IPS-20b (cell line): ENCODE measurements around the gene KLHL29.

Experiments
- H3K27ac ChIP-seq: one replicate; pipeline ENCODE4 v1.5.1; 2013; ENCODE audit warnings: low read length
- H3K27me3 ChIP-seq: 2 replicates; pipeline ENCODE4 v1.6.1; 2013; ENCODE audit warnings: mild to moderate bottlenecking, low read length, inconsistent platforms; ENCODE audit not compliant: insufficient read depth
- H3K36me3 ChIP-seq: 2 replicates; pipeline ENCODE4 v1.6.1; 2013; ENCODE audit warnings: low read depth, mild to moderate bottlenecking, inconsistent platforms, low read length, moderate library complexity; ENCODE audit not compliant: insufficient read depth
- H3K4me1 ChIP-seq: 2 replicates; pipeline ENCODE4 v1.6.1; 2013; ENCODE audit warnings: mild to moderate bottlenecking, control low read depth, inconsistent platforms, low read length, moderate library complexity; ENCODE audit not compliant: insufficient read depth
- H3K4me3 ChIP-seq: 2 replicates; pipeline ENCODE4 v1.5.1; 2013; ENCODE audit warnings: mild to moderate bottlenecking, low read length, inconsistent platforms
- H3K9ac ChIP-seq: 2 replicates; pipeline ENCODE4 v1.6.1; 2013; ENCODE audit warnings: low read depth, mild to moderate bottlenecking, inconsistent platforms, low read length, moderate library complexity
- H3K9me3 ChIP-seq: 2 replicates; pipeline ENCODE4 v1.6.1; 2013; ENCODE audit warnings: mild to moderate bottlenecking, low read depth, low read length, inconsistent platforms; ENCODE audit not compliant: insufficient read depth

KLHL29 gene

DNA sequence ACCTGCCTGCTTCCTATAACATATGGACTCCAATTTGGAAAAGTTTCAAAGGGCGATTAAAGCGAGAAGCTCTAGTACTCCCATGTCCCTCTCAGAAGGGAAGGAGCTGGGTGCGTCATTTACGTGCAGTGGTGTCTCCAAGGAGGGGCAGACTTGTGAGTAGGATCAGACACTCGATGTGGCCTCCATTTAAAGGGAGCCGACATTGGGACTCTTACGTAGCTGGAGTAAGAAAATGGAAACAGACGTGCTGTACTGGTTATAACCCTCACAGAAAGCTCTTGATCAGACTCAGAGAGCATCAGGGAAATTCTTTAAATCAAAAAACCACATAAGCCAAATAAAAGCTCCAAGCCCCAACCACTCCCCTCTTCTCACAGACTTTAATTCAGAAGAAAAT lies 198.5 kb downstream of the KLHL29 start:
- Histone ChIP-seq H3K27me3 (no peaks in the 10 kb centered on the region), H3K9ac (no peak overlapping the region), H3K36me3 (no peaks in the 10 kb centered on the region), H3K4me1 (no peaks in the 10 kb centered on the region), H3K4me3 (no peak overlapping the region), H3K27ac (no peak overlapping the region), H3K9me3 (no peaks in the 10 kb centered on the region)

DNA sequence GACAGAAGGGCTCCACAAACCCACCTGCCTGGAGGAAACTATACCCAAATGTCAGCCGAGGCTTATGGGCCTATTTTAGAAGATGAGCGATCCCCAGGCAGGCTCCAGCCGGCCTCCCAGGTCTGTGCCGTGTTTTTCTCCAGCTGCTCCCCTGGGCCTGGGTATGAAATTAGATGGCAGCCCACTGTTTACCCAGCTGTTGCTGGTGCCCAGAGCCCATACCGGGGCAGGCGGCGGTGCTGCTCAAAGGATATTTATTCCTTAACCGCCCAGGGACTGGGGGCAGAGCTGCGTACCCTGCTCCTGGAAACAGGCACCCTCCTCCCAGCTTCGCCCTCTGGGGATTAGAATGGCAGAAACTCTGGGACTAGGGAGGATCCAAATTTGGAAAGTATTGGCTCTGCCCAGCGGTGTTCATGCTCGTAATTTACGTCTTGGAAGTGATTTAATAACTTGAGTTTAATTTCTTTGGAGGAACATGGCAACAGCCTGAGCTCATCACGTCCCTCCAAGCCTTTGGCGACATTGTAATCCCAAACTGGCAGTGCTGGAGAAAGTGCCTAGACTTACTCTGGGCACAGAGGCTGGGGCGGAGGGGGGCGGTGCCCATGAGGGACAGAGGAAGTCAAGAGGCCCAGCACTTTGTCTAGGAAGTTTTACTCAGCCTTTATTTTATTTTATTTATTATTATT lies 199.2 kb downstream of the KLHL29 start:
- Histone ChIP-seq H3K27ac (no peak overlapping the region), H3K9ac (no peak overlapping the region), H3K4me1 (no peaks in the 10 kb centered on the region), H3K36me3 (no peaks in the 10 kb centered on the region), H3K4me3 (no peak overlapping the region), H3K9me3 (no peaks in the 10 kb centered on the region), H3K27me3 (no peaks in the 10 kb centered on the region)

DNA sequence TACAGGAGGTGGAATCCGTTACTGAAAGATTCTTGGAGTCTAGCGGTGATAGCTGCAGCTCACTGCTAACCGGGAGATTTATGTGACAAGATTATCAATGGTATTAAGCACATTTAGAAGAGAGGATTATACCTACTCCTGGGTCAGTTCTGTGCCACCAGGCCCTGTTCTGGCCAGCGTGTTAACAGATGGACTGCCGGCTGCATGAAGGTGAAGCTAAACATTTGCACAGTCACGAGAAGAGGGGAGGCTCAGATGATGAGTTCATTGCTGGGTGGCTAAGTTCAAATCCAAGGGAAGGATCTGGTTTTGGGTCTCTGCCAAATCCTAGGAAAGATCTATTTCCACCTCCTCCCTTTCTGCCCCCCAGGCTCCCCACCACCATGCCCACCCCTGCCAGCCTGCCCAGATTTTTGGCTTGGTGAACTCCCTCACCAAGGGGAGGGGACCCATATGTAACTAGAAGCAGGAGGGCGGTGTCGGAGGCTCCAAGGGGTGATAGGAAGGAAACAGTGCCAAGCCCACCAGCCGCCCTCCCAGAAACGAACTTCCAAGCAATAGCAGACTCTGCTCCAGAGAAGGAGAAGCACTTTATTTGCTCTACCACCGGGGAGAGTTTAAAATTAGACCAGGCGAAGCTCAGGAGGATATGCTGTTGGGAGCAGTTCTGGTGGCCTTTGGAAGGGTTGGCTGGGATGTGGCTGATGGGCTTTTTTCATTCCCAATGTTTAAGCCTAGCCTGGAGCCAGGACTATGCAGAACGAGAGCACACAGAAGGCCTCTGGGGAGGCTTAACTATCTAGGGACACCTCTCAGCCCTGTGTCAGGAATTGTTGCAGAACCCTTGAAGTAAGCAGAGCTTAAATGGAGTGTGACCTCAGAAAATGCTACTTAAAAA lies 200.5 kb downstream of the KLHL29 start:
- no peak overlapping the region for H3K4me3 ChIP-seq
- no peaks in the 10 kb centered on the region for H3K36me3 ChIP-seq

DNA sequence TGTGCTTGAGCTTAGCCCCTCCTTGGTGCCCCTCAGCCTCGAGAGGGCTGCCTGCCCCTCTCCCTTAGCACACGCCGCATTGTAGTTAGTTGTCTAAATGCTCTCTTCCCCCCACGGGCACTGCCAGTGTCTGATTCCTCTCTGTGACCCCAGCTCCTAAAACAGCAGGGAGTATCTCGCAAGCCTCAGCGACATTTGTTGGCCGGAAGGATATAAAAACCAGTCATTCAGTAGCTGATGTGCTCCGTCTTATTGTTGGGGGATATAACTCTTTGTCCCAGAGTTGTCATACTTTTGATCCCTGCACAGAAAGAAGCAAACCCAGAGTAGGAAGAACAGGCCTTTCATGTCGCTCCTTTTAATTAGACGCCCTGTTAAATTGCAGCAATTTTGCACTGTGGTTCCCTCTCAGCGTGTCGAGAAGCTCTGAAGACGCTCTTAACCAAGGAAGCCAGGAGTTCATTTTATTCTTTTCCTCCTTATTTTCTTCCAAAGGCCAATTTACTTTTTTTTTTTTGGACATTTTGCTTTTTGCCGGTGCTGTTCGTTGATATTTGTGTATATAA lies 201.8 kb downstream of the KLHL29 start:
- Histone ChIP-seq H3K27ac (no peak overlapping the region), H3K4me3 (no peak overlapping the region), H3K9me3 (no peaks in the 10 kb centered on the region), H3K36me3 (no peaks in the 10 kb centered on the region), H3K27me3 (no peaks in the 10 kb centered on the region), H3K9ac (no peak overlapping the region), H3K4me1 (no peaks in the 10 kb centered on the region)

More for the DNA sequence above, 200.5 kb downstream of the KLHL29 start:
- Histone ChIP-seq H3K27ac (no peak overlapping the region), H3K4me1 (no peaks in the 10 kb centered on the region), H3K9me3 (no peaks in the 10 kb centered on the region), H3K9ac (no peak overlapping the region), H3K27me3 (no peaks in the 10 kb centered on the region)

DNA sequence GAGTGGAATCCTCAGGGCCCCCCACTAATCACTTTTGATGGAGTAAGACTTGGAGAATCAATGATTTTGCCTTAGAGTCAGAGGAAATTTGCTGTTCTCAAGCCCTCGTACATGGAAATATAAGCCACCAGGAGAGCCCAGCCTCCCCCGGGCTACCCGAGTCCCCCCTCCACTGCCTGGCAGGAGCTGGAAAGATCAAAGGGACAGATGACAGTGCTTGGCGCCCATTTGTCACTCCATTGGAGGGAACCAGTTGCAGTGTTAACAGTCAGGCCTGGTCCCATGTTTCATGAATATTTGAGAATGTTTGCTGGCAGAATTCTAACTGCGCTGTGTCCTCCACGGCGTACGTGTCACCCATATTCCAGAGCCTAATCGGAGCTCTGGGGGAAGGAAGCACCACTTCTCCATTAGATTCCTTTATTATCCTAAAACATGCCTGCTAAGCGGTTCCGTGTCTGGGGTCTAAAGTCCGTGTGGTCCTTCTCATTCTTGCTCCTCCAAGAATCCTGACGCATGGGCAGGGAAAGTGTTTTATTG lies 202.4 kb downstream of the KLHL29 start:
- H3K4me1 ChIP-seq = no peaks in the 10 kb centered on the region
- H3K36me3 ChIP-seq = no peaks in the 10 kb centered on the region
- no peaks in the 10 kb centered on the region for H3K27me3 ChIP-seq
- no peak overlapping the region for H3K9ac ChIP-seq
- no peak overlapping the region for H3K27ac ChIP-seq
- H3K9me3 ChIP-seq = no peaks in the 10 kb centered on the region
- H3K4me3 ChIP-seq = no peak overlapping the region

DNA sequence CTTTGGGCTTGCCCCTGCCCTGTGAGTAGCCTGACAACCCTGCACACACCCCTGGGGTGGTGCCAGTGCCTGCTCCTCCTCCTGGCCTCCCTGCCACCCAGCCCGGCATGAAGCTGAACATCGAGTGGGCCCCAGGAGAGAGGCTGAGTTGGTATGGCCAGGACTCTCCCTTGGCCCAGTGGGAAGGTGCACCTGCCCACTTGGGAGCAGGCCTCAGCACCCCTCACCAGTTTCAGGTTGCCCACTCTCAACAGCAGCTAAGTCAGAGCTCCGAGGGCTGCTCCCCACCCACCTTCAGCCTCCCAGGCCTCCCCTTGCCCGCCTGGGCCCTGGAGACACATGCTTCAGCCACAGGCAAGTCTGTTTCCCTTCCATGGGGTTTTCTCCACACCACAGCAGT lies 203.1 kb downstream of the KLHL29 start:
- H3K4me3 ChIP-seq = no peak overlapping the region
- H3K27me3 ChIP-seq = no peaks in the 10 kb centered on the region
- no peaks in the 10 kb centered on the region for H3K9me3 ChIP-seq
- H3K9ac ChIP-seq = no peak overlapping the region
- H3K36me3 ChIP-seq = no peaks in the 10 kb centered on the region
- no peaks in the 10 kb centered on the region for H3K4me1 ChIP-seq
- no peak overlapping the region for H3K27ac ChIP-seq

DNA sequence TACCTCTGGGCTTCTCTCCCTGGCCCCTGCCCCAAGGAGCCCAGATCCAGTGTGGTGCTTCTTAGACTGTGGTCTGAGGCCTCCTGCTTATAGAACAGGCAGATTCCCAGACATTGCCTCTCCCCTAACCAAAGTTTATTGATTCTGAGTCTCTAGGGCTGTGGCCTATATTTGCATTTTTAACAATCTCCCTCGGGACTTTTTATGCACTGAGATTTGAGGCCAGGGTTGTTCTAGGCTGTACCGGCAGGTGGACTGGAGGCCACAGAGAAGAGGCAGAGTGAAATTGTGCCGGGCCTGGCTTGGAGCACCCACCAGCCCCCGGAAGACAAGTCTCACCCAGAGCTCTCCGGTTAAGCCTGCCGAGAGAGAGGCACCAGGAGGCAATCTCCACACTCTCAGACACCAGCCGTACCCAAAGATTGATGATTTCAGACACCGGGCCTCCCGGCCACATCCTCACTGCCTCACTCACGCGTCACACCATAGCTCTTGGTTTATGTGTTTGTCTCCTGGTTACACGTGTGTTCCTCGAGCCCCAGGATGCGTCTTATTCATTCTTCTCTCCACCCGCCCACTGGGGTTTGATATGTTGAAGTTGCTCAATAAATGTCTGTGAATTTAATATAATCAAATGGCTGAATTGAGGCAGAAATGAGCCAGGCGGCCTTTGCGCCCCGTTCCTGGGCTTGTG lies 203.7 kb downstream of the KLHL29 start:
- Histone ChIP-seq H3K27me3 (no peaks in the 10 kb centered on the region), H3K4me1 (no peaks in the 10 kb centered on the region), H3K9ac (no peak overlapping the region), H3K36me3 (no peaks in the 10 kb centered on the region), H3K4me3 (no peak overlapping the region), H3K27ac (no peak overlapping the region), H3K9me3 (no peaks in the 10 kb centered on the region)

DNA sequence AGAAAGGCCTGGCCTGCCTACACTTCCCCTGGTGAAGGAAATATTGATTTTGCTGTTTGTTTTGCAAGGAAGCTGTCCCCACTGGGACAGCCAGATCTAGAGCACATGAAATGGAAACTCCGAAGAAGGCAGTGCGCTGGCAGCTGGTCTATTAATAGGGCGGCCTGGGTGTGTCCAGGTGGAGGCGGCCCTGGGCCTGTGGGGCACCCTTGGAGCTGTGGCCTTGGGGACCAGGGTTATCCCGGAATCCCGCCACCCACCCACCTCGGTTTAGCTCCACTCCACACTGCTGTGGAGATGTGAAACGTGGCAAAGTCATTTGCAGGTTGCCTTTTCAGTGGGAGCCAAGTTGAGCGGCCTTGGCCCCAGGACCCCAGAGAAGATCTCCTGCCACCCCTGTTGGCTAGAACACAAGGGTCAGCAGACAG lies 204.3 kb downstream of the KLHL29 start:
- no peaks in the 10 kb centered on the region for H3K9me3 ChIP-seq
- no peaks in the 10 kb centered on the region for H3K27me3 ChIP-seq
- no peak overlapping the region for H3K27ac ChIP-seq

DNA sequence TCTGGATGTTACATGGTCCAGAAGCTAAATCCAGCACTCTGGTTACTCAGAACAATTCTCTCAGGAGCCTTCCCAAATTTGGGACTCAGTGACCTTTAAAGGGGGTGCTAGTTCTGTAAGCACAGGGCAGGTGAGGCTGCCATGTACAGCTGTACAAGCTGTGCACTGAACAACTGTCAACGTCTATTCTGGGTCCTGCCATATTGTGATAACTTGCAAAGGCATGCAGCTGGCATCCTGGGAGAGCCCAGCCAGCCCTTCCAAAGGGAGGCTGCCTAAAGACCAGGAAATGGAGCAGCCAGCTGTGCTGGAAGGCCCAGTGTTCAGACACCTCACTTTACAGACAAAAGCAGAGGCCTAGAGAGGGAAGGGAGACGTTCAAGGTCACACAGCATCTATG lies 204.8 kb downstream of the KLHL29 start:
- Histone ChIP-seq H3K27me3 (no peaks in the 10 kb centered on the region), H3K27ac (no peak overlapping the region), H3K4me3 (no peak overlapping the region), H3K9ac (no peak overlapping the region), H3K9me3 (no peaks in the 10 kb centered on the region), H3K4me1 (no peaks in the 10 kb centered on the region), H3K36me3 (no peaks in the 10 kb centered on the region)

More for the DNA sequence above, 204.3 kb downstream of the KLHL29 start:
- Histone ChIP-seq H3K4me1 (no peaks in the 10 kb centered on the region), H3K4me3 (no peak overlapping the region), H3K9ac (no peak overlapping the region), H3K36me3 (no peaks in the 10 kb centered on the region)

DNA sequence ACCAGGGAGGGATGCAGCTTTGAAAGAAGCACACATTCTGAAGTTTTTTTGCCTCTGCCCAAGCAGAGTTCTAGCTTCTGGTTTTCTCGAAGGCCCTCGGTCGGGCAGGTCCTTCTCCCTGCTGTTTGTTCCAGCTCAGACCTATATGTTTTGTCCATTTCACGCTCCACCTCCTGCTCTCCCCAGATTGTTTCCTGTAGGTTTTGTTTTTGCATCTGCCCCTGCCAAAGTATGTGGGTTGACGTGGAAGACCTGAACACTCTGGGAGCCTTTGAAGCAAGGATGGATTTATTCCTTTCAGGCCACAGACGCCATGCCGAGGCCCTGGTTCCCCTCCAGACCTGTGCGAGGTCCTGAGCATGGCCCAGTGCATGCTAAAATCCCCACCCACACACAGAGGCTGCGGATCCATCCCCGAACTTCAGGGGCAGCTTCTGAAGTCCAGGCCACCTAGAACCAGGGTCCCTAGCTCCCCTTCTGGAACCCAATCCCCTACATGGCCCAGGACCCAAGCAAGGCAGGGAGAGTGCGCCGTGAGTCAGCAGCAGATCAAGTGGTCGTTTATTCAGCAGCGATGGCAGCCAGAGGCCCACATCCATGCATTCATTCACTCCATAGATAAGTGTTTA lies 205.4 kb downstream of the KLHL29 start:
- Histone ChIP-seq H3K36me3 (no peaks in the 10 kb centered on the region), H3K27ac (no peak overlapping the region), H3K9me3 (no peaks in the 10 kb centered on the region), H3K4me3 (no peak overlapping the region), H3K9ac (no peak overlapping the region), H3K27me3 (no peaks in the 10 kb centered on the region), H3K4me1 (no peaks in the 10 kb centered on the region)

DNA sequence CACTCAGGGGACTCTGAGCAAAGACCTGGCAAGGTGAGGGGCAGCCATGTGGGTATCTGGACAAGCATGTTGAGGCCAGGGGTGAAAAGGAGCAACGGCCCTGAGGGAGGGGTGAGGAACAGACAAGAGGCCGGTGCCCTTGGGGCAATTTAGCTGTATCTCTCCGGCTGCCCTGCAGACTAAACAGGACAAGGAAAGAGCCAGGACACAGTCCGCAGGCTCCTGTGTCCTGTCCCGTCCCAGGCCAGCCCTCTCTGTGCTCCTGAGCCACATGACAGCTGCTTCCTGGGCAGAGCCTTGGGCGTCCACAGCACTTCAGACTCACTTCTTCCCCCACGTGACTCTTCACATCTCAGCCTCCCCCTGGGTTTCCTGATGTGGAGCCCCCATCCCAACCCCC lies 206.1 kb downstream of the KLHL29 start:
- no peaks in the 10 kb centered on the region for H3K9me3 ChIP-seq
- no peaks in the 10 kb centered on the region for H3K27me3 ChIP-seq
- no peak overlapping the region for H3K27ac ChIP-seq
- H3K4me3 ChIP-seq = no peak overlapping the region
- peaks cover under 1% of the 10 kb centered on the region; the same call in 1 of the 2 replicates for H3K4me1 ChIP-seq
- H3K36me3 ChIP-seq = no peaks in the 10 kb centered on the region
- no peak overlapping the region for H3K9ac ChIP-seq
